Spleen (tissue), 7 donors: ENCODE measurements around the gene CEMP1.

Source experiments
- POLR2A ChIP-seq, 3 donors: fragments of 450-650 bp; IDR thresholded peaks; one replicate each; pipeline ENCODE4 v1.5.1; 2017; ENCODE audit warnings: antibody characterized with exemption in 3 of 3, mild to moderate bottlenecking in 1 of 3
- POLR2AphosphoS5 ChIP-seq, 3 donors: sonication (generic); formaldehyde crosslinking; IDR thresholded peaks; one replicate each; pipeline ENCODE4 v1.5.1; 2017; ENCODE audit warnings: antibody characterized with exemption in 3 of 3
- TF ChIP-seq, protein P1 (sequence below), 11 experiments: fragments of 200-600 bp in 7 of 11; fragments of 450-650 bp in 4 of 11; sonication (generic) in 4 of 11; IDR thresholded peaks in 8 of 11; conservative IDR thresholded peaks in 3 of 11; 1 replicate in 7 of 11; 2 replicates in 4 of 11; pipeline versions ENCODE4 v1.4.0 to v1.8.0; 2016 to 2021; ENCODE audit warnings: antibody characterized with exemption in 11 of 11, inconsistent platforms in 4 of 11, mild to moderate bottlenecking in 1 of 11
- donor health status: DM: no; HTN: no; CAD: no; lungs with moderate emphysema.
- donor health status: DM: no; HTN: no; CAD: no.
- donor health status: DM: no; HTN: no; CAD: no.

- TF ChIP-seq POLR2AphosphoS5 (IDR thresholded peaks at IDR 0.05) (peak in 1 of 3 donors; percentile 31), POLR2A (IDR thresholded peaks at IDR 0.05) (no peak)
- TF ChIP-seq, protein P1, sequence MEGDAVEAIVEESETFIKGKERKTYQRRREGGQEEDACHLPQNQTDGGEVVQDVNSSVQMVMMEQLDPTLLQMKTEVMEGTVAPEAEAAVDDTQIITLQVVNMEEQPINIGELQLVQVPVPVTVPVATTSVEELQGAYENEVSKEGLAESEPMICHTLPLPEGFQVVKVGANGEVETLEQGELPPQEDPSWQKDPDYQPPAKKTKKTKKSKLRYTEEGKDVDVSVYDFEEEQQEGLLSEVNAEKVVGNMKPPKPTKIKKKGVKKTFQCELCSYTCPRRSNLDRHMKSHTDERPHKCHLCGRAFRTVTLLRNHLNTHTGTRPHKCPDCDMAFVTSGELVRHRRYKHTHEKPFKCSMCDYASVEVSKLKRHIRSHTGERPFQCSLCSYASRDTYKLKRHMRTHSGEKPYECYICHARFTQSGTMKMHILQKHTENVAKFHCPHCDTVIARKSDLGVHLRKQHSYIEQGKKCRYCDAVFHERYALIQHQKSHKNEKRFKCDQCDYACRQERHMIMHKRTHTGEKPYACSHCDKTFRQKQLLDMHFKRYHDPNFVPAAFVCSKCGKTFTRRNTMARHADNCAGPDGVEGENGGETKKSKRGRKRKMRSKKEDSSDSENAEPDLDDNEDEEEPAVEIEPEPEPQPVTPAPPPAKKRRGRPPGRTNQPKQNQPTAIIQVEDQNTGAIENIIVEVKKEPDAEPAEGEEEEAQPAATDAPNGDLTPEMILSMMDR (IDR thresholded peaks at IDR 0.05 in 8 of 11, conservative IDR thresholded peaks at IDR 0.05 in 3 of 11), result no peak
Measured at GRCh38 chr16:2517954-2518605, 13.1 kb downstream of the CEMP1 start.
